ENCODE measurements around the gene LDLRAD4. TPM values are rescaled to one million over a fixed set of nuclear protein-coding genes. Genes with fewer than 3 reads are reported as not detected.

The LDLRAD4 gene
- polyA plus RNA-seq, 1 of the 3 experiments (the other 2 are of a cell fraction) = 0.16 TPM

DNA sequence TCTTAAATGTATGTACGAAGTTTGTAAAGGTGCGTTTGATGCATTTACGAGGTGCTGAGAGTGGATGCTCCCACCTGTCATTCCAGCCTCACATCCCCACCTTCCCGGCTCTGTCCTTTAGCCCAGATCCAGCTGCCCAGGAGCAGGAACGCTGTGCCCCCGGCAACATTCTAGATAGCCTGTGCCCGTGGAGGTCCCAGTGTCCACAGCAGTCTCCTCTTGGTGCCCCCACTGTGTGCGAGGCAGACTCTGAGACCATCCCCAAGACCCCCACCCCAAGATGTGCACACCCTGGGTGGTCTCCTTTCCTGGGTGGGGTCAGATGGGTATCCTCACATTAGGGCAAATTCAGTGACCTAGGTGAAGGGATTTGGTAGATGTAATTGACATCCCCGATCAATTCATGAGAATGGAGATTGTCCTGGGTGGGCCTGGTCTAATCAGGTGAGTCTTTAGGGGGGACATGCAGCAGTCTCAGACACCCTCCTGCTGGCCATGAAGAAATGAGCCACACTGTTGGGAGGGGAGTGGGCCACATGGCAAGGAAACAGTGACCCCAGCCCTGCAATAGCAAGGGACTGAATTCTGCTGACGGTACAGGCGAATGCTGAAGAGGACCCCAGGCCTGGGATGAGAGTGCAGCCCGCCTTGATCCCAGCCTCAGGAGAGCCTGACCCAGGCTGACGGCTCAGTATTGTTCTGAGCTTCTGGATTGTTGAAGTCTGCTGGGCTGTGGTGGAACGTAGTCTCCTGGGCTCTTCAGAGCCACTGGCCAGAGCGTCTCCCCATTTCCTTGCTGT lies 304.5 kb downstream of the LDLRAD4 start (continued):
- TF ChIP-seq YY1 (IDR thresholded peaks at IDR 0.05; ENCODE audit: low read depth) = no peak
- no peak for TF ChIP-seq FOXJ3 (CRISPR knock-in tag; IDR thresholded peaks at IDR 0.05)
- TF ChIP-seq, protein P1, sequence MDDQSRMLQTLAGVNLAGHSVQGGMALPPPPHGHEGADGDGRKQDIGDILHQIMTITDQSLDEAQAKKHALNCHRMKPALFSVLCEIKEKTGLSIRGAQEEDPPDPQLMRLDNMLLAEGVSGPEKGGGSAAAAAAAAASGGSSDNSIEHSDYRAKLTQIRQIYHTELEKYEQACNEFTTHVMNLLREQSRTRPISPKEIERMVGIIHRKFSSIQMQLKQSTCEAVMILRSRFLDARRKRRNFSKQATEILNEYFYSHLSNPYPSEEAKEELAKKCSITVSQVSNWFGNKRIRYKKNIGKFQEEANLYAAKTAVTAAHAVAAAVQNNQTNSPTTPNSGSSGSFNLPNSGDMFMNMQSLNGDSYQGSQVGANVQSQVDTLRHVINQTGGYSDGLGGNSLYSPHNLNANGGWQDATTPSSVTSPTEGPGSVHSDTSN (IDR thresholded peaks at IDR 0.05) = no peak
- TF ChIP-seq JUND (IDR thresholded peaks at IDR 0.05) = no peak
- no peak for TF ChIP-seq NRF1 (IDR thresholded peaks at IDR 0.05; ENCODE audit: low read depth, low read length)
- no peak for TF ChIP-seq RCOR1 (IDR thresholded peaks at IDR 0.05; ENCODE audit: low read length)
- no peak for TF ChIP-seq FOXM1 (IDR thresholded peaks at IDR 0.05; ENCODE audit: low read depth)

DNA sequence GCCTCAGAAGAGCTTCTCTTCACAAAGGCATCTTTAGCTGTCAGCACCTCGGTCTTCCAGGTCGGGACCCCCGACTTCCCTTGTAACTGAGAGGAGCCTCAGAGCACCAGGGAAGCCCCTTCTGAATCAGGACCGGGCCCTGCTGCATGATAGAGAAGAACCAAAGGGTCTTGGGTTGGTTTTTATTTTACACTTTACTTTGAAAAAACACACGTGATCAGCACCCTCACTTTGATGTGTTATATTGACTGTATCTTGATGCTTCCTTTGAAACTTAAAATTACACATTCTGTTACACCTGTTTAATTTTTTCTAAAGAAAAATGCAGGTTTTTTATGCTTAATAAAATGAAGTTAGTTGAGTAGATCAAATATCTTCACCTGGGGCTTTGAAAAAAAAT lies 305.5 kb downstream of the LDLRAD4 start:
- H3K9me3 ChIP-seq = no peaks in the 10 kb centered on the region
- WGBS (ENCODE audit: low lambda C conversion rate) = 36% methylated on average over 4 of the region's 5 CpGs
- POLR2A ChIA-PET = interaction anchor here (1.2 kb wide), 1 partner anchor 308 kb away, joined by 3 read pairs; no protein-coding TSS in a partner anchor
- no peak overlapping the region for H3K27ac ChIP-seq (ENCODE audit: low read depth in 2 of 2, low read length in 1 of 2)
- H3K79me2 ChIP-seq (ENCODE audit: insufficient read depth) = no peaks in the 10 kb centered on the region
- no peaks in the 10 kb centered on the region; a peak in 1 of 4 replicates for H3K4me1 ChIP-seq (ENCODE audit: control insufficient read depth in 1 of 2, insufficient read depth in 2 of 2, low read depth in 1 of 2, low read length in 1 of 2)
- H3K9me2 ChIP-seq = no peaks in the 10 kb centered on the region
- no peaks in the 10 kb centered on the region for H4K20me1 ChIP-seq (ENCODE audit: insufficient read depth)
- CTCF ChIA-PET = interaction anchor here (1.1 to 9.4 kb wide), 2 partner anchors 35 to 306 kb away, joined by 3 to 85 read pairs; partner anchors contain the start of gene LDLRAD4
- no peak for DNase-seq
- H2AFZ ChIP-seq (ENCODE audit: low read depth) = no peak overlapping the region
- H3F3A ChIP-seq (replicated peaks; ENCODE audit: insufficient read depth) = no peaks in the 10 kb centered on the region
- H3K27me3 ChIP-seq (ENCODE audit: insufficient read depth) = 0 out of 2 replicates have a peak, but pooled peaks cover 3% of the 10 kb centered on the region
- TF ChIP-seq TCF12 (IDR thresholded peaks at IDR 0.05) (no peak), POLR2AphosphoS5 (IDR thresholded peaks at IDR 0.05; ENCODE audit: low read depth, low read length) (no peak)
- no peaks in the 10 kb centered on the region for H3K36me3 ChIP-seq (replicated peaks in 1 of 2; ENCODE audit: control insufficient read depth in 1 of 2, insufficient read depth in 2 of 2, low read length in 1 of 2)
- H3K4me2 ChIP-seq = no peak overlapping the region
- H3K9ac ChIP-seq = no peak overlapping the region
- H3K4me3 ChIP-seq (ENCODE audit: low read depth in 2 of 2, low read length in 1 of 2) = no peak overlapping the region

DNA sequence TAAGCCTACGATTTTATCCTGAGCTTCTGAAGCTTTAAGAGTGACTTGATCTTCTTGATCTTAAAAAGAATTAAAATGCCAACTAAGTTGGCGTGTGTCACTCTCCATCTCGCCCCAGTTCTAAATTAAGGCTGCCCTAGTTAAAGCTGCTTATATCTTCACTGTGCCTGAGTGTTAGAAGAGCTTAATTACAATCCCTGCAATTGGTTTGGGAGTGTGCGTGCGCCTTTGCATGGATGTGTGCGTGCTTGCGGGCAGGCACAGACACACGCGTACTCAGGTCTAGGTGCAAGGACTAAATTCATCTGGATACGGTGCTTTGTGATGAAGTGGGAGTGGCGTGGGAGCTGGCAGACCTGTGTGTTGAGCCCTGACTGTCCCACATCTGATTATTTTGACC lies 306.3 kb downstream of the LDLRAD4 start:
- H3F3A ChIP-seq (replicated peaks; ENCODE audit: insufficient read depth) = no peaks in the 10 kb centered on the region
- H3K4me1 ChIP-seq (ENCODE audit: control insufficient read depth in 1 of 2, insufficient read depth in 2 of 2, low read depth in 1 of 2, low read length in 1 of 2) = no peaks in the 10 kb centered on the region; a peak in 1 of 4 replicates
- H4K20me1 ChIP-seq (ENCODE audit: insufficient read depth) = no peaks in the 10 kb centered on the region
- no peak overlapping the region for H3K4me2 ChIP-seq
- DNase-seq = no peak
- H3K9me2 ChIP-seq = no peaks in the 10 kb centered on the region
- no peak overlapping the region for H2AFZ ChIP-seq (ENCODE audit: low read depth)
- WGBS (ENCODE audit: low lambda C conversion rate) = 66% methylated on average over 11 of the region's 11 CpGs
- no peak overlapping the region for H3K27ac ChIP-seq (ENCODE audit: low read depth in 2 of 2, low read length in 1 of 2)
- no peaks in the 10 kb centered on the region for H3K79me2 ChIP-seq (ENCODE audit: insufficient read depth)
- H3K9me3 ChIP-seq = no peaks in the 10 kb centered on the region
- TF ChIP-seq SMC3 (IDR thresholded peaks at IDR 0.05; ENCODE audit: low read depth, low read length) (no peak), MXI1 (IDR thresholded peaks at IDR 0.05; ENCODE audit: low read depth, low read length) (no peak), RFX5 (IDR thresholded peaks at IDR 0.05; ENCODE audit: low read length) (no peak), ELF1 (IDR thresholded peaks at IDR 0.05) (no peak), CHD2 (IDR thresholded peaks at IDR 0.05; ENCODE audit: low read length, partially characterized antibody) (no peak), YY1 (IDR thresholded peaks at IDR 0.05; ENCODE audit: low read depth) (no peak), NFIC (IDR thresholded peaks at IDR 0.05; ENCODE audit: borderline replicate concordance) (no peak)
- TF ChIP-seq, protein P2, sequence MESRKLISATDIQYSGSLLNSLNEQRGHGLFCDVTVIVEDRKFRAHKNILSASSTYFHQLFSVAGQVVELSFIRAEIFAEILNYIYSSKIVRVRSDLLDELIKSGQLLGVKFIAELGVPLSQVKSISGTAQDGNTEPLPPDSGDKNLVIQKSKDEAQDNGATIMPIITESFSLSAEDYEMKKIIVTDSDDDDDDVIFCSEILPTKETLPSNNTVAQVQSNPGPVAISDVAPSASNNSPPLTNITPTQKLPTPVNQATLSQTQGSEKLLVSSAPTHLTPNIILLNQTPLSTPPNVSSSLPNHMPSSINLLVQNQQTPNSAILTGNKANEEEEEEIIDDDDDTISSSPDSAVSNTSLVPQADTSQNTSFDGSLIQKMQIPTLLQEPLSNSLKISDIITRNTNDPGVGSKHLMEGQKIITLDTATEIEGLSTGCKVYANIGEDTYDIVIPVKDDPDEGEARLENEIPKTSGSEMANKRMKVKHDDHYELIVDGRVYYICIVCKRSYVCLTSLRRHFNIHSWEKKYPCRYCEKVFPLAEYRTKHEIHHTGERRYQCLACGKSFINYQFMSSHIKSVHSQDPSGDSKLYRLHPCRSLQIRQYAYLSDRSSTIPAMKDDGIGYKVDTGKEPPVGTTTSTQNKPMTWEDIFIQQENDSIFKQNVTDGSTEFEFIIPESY (IDR thresholded peaks at IDR 0.05; ENCODE audit: borderline replicate concordance, low read depth) = no peak
- ChIA-PET CTCF (interaction anchor here (1.1 to 9.4 kb wide), 3 partner anchors 19 to 307 kb away, joined by 3 to 85 read pairs (median 4); partner anchors contain the start of gene LDLRAD4), POLR2A (interaction anchor here (1.2 kb wide), 1 partner anchor 309 kb away, joined by 3 read pairs; no protein-coding TSS in a partner anchor)
- no peak overlapping the region for H3K4me3 ChIP-seq (ENCODE audit: low read depth in 2 of 2, low read length in 1 of 2)
- H3K36me3 ChIP-seq (replicated peaks in 1 of 2; ENCODE audit: control insufficient read depth in 1 of 2, insufficient read depth in 2 of 2, low read length in 1 of 2) = no peaks in the 10 kb centered on the region
- H3K9ac ChIP-seq = no peak overlapping the region
- 0 out of 2 replicates have a peak, but pooled peaks cover 4% of the 10 kb centered on the region for H3K27me3 ChIP-seq (ENCODE audit: insufficient read depth)

Measured in SK-N-SH (cell line).